Measurements from ENCODE around the gene ZNF544. TPM values are rescaled to one million over a fixed set of nuclear protein-coding genes. Genes with fewer than 3 reads are reported as not detected.
A peak's percentile ranks its signal among the peaks of the same experiment; 100 is the strongest.

ZNF544 gene
- 10 to 100 TPM; 34.2 to 55.1 (median 43.3) TPM for total RNA-seq

GRCh38 chr19:58228585-58229254 is at the start of gene ZNF544:
Gene ZNF544 (plus strand): TSS chr19:58228914. CDS start chr19:58244024, 15,110 bp downstream.
- TF ChIP-seq, protein P1, sequence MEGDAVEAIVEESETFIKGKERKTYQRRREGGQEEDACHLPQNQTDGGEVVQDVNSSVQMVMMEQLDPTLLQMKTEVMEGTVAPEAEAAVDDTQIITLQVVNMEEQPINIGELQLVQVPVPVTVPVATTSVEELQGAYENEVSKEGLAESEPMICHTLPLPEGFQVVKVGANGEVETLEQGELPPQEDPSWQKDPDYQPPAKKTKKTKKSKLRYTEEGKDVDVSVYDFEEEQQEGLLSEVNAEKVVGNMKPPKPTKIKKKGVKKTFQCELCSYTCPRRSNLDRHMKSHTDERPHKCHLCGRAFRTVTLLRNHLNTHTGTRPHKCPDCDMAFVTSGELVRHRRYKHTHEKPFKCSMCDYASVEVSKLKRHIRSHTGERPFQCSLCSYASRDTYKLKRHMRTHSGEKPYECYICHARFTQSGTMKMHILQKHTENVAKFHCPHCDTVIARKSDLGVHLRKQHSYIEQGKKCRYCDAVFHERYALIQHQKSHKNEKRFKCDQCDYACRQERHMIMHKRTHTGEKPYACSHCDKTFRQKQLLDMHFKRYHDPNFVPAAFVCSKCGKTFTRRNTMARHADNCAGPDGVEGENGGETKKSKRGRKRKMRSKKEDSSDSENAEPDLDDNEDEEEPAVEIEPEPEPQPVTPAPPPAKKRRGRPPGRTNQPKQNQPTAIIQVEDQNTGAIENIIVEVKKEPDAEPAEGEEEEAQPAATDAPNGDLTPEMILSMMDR (IDR thresholded peaks at IDR 0.05) = no peak
- TF ChIP-seq POLR2A (IDR thresholded peaks at IDR 0.05) = no peak
- peak within 1 kb of the TSS; percentile 48 for H3K4me3 ChIP-seq (ENCODE audit: low read depth, poor library complexity, severe bottlenecking)
- 1 to 5% methylated on average over 12 to 48 of the region's 62 CpGs for WGBS, 2 donors
- peak; percentile 28 to 88 for DNase-seq (ENCODE audit: low spot score in 2 of 2)
- intact Hi-C loops (cut with DNase I; ENCODE audit: low total_unique reads) = no loop called here

DNA sequence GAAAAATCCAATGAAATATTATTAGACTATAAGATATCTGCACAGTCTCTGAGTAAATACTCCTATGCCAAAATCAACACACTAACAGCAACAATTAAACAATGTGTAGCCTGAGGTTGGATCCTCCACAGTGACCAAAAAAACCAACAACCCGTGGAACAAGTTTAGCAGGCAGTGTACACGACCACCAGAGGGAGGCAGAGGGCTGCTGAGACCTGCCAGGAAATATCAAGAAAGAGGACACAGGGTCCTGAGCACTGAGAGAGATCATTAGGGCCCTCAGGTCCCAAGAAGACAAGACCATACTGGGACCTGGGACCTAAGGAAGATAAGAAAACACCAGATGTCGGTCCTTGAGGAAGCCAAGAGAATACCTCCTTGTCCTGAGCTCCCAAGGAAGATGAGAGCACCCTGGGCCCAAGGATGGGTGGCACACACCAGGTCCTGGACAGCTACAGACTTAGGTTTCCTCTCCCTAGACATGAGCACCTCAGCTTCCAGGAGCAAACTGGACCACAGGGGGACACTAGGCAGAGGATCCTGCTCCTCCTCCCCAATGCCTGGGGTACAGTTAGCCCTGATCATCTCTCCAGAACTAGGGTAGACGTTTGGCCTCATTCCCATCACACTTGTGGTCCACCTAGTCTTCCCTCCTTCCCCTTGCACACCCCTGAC is 46.7 kb upstream of the ZNF544 start:
- DNase-seq (ENCODE audit: low spot score in 2 of 2) = peak in 1 of 2 donors; percentile 29
- H3K4me3 ChIP-seq (ENCODE audit: low read depth, poor library complexity, severe bottlenecking) = peak overlapping the region; percentile 63
- intact Hi-C loops (cut with DNase I; ENCODE audit: low total_unique reads) = no loop called here
- 28 to 43% methylated on average over 4 of the region's 4 CpGs for WGBS, 2 donors
- TF ChIP-seq POLR2A (IDR thresholded peaks at IDR 0.05) = no peak
- TF ChIP-seq, protein P1 (IDR thresholded peaks at IDR 0.05) = no peak

DNA sequence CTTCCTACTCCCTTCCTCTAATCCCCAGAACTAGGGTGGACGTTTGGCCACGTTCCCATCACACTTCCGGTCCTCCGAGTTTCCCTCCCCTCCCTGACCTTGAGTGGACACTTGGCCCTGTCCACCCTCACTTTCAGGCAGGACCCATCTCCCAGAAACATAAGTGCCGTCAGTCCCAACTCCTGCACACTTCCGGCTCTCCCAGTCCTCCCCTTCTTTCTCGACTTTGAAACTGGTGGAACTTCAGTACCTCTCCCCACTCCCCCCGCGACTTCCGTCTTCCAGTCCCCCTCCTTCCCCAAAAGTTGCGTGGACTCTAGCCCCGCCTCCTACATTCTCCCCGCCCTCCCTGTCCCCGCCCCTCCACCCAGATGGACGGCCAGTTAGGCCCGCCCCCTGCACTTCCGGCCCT is 46.1 kb upstream of the ZNF544 start:
- intact Hi-C loops (cut with DNase I; ENCODE audit: low total_unique reads) = no loop called here
- peak in 1 of 2 donors; percentile 89 for DNase-seq (ENCODE audit: low spot score in 2 of 2)
- TF ChIP-seq, protein P1 (IDR thresholded peaks at IDR 0.05) = no peak
- no peak for TF ChIP-seq POLR2A (IDR thresholded peaks at IDR 0.05)
- 6 to 7% methylated on average over 17 of the region's 17 CpGs for WGBS, 2 donors
- peak overlapping the region; percentile 63 for H3K4me3 ChIP-seq (ENCODE audit: low read depth, poor library complexity, severe bottlenecking)

DNA sequence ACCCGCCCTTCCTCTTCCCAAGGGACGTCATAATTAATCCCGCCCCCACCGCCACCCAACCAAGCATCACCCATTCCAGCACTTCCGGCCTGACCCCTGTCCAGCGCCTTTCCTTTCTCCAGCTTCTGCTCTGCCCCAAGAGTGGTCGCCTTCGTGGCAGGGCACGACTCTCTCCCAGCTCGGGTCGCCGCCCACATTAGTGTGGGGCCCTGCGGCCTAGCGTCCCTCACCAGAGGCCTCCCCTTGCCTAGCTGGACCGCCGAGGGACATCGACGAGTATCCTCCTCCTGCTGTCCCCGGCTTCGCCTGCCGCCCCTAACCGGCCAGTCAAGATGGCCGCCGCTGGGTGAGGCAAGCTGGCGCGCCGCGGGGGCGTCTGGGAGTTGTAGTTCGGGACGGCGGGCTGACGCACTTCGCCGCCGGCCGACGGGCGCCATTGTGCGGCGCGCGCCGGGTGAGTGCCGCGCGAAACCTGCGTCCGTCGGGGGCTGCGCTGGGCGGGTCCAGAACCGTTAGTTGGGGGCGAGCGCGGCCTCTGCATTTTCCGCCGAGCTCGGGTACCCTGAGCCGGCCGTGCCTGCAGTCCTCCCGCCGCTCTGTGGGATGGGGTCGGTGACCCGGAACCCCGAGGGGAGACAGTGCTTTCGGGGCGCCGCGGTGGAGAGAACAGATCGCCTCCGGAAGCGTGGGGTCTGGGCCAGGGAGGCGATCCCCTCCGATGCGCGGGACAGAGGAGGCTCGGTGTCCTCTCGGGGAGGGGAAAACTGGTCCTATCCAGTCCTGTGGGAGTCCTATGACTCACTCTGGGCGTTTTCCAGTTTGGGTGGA is 45.5 kb upstream of the ZNF544 start, which contains the start of gene ZNF274:
TSS of gene ZNF274 (plus strand) at position 73 of the 828 bp plus-strand sequence. CDS start 905 bp downstream, outside the sequence.
- 0 to 1% methylated on average over 9 to 42 of the region's 80 CpGs for WGBS, 2 donors
- H3K4me3 ChIP-seq (ENCODE audit: low read depth, poor library complexity, severe bottlenecking) = peak within 1 kb of the TSS; percentile 63
- TF ChIP-seq POLR2A (IDR thresholded peaks at IDR 0.05) = peak in 1 of 2 donors; percentile 62
- TF ChIP-seq, protein P1 (IDR thresholded peaks at IDR 0.05) = peak in 1 of 3 donors; percentile 43
- intact Hi-C loops (cut with DNase I; ENCODE audit: low total_unique reads) = no loop called here
- peak; percentile 89 to 99 for DNase-seq (ENCODE audit: low spot score in 2 of 2)

DNA sequence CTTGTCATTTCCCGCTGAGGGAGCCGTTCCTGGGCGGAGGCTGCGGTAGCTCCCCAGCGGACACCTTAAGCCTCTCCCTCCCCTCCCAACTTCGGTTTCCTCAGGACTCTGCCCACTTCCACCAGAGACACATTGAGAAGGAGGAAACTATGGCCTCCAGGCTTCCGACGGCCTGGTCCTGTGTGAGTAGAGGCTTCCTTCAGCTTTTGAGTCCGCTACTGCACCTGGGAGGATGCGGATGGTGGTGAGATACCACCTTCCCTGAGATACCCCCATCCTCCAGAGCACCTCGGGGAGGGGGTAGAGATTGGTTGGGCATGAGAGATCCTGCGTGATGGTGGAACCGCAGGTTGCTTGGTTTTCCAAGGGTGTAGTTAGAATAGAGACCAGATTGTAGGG is 44.9 kb upstream of the ZNF544 start:
- TF ChIP-seq, protein P1 (IDR thresholded peaks at IDR 0.05) = no peak
- no peak for TF ChIP-seq POLR2A (IDR thresholded peaks at IDR 0.05)
- intact Hi-C loops (cut with DNase I; ENCODE audit: low total_unique reads) = no loop called here
- peak overlapping the region; percentile 63 for H3K4me3 ChIP-seq (ENCODE audit: low read depth, poor library complexity, severe bottlenecking)
- DNase-seq (ENCODE audit: low spot score in 2 of 2) = no peak
- 17 to 21% methylated on average over 13 of the region's 13 CpGs for WGBS, 2 donors
